GM12874 (cell line): ENCODE results near the gene LIN28B.

Source experiments
- CTCF ChIP-seq: IDR thresholded peaks from 2 replicates; pipeline ENCODE4 v1.5.1; 2011; ENCODE audit warnings: low read depth, mild to moderate bottlenecking, control low read depth, low read length, moderate library complexity; ENCODE audit not compliant: insufficient read depth

LIN28B gene

DNA sequence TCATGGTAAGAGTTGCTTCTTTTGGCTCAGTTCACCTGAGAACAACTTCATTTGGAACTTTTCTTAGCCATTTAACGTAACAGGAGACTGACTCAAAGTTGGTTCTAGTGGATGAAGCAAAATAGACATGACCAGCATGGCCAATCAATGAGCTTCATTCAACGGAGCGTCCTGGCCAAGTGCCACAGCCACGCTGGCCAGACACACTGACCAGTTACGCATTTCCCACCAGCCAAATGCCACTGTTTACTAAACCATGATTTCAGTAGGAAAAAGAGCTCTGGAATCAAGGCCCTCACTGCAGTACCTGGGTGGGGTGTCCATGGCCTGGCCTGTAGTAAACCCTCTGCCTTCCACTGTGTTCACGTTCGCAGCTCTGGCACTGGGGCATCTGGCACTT is 142.5 kb downstream of the LIN28B start:
- TF ChIP-seq CTCF = no peak

DNA sequence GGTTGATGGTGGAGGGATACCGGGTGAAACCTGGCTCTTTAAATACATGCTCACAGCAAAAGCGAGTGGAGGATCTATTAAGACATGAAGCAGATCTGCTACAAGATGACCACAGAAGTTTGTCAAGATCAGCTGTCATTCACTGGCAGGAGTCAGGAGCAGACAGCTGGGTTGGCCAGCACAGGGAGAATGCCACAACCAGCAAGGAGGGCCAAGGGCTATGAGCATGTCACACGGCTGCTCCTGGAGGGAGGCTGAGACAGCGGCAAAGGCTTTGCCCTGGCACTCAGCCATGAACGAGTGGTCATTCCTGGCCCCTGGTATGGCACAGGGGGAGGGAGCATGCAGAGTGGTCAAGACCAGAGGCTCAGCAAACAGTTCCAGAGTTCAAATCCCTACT is 145.3 kb downstream of the LIN28B start:
- no peak for TF ChIP-seq CTCF

DNA sequence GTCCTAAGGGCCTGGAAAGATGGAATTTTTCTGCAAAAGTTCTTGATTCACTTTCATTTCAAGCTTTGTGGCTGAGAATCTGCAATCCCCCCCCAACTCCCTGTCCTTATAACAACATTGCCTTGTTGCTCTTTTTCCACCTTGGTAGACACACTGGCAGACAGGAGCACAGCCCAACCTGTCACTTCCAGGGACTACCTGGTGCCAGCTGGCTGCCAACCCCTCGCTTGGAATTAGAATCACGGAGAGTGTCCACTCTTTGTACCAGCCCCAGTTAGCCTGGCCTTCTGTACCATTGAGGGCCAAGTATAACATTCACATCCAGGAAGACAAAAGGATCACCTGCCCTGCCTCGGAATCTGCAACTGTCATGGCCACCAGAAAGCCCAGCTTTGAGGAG is 148.2 kb downstream of the LIN28B start:
- TF ChIP-seq CTCF = no peak

DNA sequence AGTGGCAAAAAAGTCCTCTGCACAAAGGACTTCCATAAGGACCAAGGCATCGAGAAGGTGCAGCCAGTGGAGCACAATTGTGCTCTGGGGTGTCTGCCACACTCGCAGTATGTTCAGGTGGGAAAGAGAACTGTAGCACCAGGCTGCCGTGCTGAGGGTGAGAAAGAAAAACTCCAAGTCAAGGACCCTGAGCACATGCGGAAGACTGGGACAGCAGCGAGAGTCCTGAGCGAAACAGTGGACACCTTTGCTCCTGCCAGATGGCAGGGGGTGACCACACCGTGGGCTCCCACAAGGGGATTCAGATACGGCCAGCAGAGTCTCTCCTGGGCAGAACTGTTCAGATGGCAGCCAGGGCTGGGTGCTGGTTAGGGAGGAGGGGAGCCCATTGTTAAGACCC is 149.4 kb downstream of the LIN28B start:
- no peak for TF ChIP-seq CTCF

- no peak for TF ChIP-seq CTCF
These were observed 150.3 kb downstream of the LIN28B start for GRCh38 chr6:105107207-105107606.

DNA sequence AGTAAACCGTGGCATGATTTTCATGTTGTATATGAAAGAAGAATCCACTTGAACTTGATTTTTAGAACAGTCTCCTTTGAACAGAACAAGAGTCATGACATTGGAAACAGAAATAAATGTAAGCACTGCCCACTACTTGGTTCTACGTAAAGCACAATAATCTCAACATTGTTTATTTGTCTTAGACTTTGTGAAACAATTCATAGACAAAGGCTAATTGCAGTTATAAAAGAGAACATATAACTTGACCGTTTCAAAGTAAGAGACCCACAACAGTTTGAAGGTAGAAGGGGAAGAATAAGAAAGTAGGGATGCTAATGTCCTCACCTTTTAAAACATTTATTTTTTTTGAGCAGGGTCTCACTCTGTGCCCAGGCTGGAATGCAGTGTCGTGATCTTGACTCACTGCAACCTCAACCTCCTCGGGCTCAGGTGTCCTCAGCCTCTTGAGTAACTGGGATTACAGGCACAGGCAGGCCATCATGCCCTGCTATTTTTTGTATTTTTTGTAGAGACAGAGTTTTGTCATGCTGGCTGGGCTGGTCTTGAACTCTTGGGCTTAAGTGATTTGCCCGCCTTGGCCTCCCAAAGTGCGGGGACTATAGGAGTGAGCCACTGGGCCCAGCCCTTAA is 151.8 kb downstream of the LIN28B start:
- no peak for TF ChIP-seq CTCF

DNA sequence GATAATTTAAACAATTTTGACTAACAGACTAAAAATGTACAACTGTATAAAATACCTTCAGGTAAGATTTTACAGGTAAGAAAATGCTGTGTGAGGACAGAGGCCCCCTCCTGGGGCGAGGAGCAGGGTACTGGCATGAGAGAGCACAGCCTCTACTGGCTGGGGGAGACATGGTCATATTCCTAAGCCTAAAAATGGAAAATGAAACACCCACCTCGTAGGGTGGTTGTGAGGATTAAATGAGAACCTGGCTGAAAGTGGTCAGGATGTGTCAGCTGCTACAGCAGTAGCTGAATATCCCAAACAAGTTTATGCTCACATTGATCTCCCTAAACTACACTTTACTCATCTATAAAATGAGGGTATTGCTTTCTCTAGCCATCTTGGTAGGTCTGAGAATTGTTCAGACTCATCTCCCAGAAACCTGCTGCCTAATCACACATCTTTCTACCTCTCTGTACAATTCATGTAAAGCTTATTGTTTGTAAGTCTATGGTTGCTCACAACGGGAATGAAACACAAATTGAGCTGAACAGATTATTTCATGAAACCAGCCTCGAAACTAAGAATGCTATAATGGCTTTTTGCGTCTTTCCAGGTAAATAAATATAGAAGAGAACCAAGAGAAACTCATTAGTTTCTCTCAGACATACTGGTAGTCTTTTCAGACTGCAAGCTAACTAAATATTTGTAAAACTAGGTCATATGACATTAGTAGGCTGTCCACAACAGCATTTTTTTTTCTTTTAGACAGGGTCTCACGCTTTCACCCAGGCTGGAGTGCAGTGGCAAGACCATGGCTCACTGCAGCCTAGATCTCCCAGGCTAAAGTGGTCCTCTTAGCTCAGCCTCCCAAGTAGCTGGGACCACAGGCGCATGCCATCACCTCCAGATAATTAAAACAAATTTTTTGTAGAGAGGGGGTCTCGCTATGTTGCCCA is 153.3 kb downstream of the LIN28B start:
- TF ChIP-seq CTCF = no peak
